Activated naive CD4-positive, alpha-beta T cell treated with anti-CD3 and anti-CD28 coated beads, Interleukin-2, amount 10 ng/mL, durations not matched to agents 7 days and 5 days (primary cell): ENCODE results near the gene SATB2.

Experiments
- CTCF ChIA-PET: fragments of 350-600 bp; sonication (Branson Sonifier 250); formaldehyde crosslinking; loops from one replicate; lab custom pipeline; 2021; ENCODE audit warnings: antibody characterized with exemption; lab: Charles Lee
- DNase-seq: peaks from one replicate; pipeline ENCODE4 v3.0.0-alpha.2; 2020
- H3K27ac Mint-ChIP-seq: one replicate; pipeline ENCODE4 v1.8.0; 2021; ENCODE audit warnings: mild to moderate bottlenecking, moderate library complexity, mixed read lengths
- H3K27me3 Mint-ChIP-seq: one replicate; pipeline ENCODE4 v1.8.0; 2021; ENCODE audit warnings: mild to moderate bottlenecking, mixed read lengths
- H3K36me3 Mint-ChIP-seq: one replicate; pipeline ENCODE4 v1.8.0; 2021; ENCODE audit warnings: mixed read lengths
- H3K4me1 Mint-ChIP-seq: one replicate; pipeline ENCODE4 v1.8.0; 2021; ENCODE audit warnings: mixed read lengths
- H3K4me3 Mint-ChIP-seq: one replicate; pipeline ENCODE4 v1.8.0; 2021; ENCODE audit warnings: mild to moderate bottlenecking, moderate library complexity, mixed read lengths
- H3K9me3 Mint-ChIP-seq: one replicate; pipeline ENCODE4 v1.8.0; 2021; ENCODE audit warnings: mixed read lengths

SATB2 gene

DNA sequence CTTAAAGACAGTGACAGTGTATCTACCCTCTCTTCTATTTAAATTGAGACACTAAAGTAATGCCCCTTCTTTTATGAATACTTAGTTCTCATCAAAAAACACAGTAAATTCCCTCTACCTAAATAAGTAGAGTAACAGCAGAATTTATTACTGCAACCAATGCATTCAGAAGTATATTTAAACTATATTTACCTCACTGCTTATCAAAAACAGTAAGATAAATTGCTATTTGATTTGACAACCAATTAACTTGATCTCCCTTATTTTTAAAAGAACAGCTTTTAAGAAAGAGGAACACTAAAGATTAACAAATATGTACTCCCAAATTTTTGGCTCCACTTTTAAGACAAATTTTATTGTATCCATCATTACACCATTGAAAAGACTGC is 4.8 kb downstream of the SATB2 start:
- Mint-ChIP-seq H3K4me3 (no peak overlapping the region), H3K27me3 (peaks cover 39% of the 10 kb centered on the region), H3K9me3 (no peaks in the 10 kb centered on the region), H3K36me3 (peaks cover 2% of the 10 kb centered on the region), H3K4me1 (peaks cover 16% of the 10 kb centered on the region), H3K27ac (no peak overlapping the region)
- DNase-seq = no peak
- CTCF ChIA-PET = interaction anchor here (1.4 kb wide), 1 partner anchor 13 kb away, joined by 3 read pairs; no protein-coding TSS in a partner anchor

DNA sequence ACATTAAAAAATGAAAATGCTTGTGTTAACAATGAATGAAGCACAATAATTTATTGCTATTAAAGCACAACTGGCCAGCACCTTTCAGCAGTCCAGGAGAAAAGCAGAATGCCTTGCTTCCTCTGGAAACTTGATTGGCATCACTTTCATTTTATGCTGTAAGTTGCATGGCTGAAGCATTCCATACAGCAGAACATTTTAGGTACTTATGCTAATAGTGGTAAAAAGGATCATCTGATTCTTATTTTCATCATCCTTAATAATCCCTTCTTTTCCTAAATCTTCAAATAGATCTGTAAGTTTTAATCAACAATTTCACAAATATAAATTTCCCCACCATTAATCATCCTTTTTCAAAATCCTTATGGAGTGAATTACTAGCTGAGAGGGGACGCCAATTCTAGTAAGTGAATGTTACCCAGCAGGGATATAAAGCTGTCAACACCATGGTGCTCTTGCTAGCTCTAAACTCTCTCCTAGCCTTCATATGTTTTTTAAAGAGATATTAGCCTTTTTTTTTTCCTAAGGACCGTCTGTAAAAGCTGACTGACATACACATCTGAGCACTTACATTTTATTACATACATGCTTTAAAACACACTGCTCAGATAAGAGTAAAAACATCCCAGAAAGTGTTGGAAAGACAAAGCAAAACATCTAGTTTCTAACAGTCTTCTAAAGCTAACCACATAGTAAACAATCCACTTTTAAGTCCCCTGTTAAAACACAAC is 5.3 kb downstream of the SATB2 start:
- Mint-ChIP-seq H3K36me3 (peaks cover 2% of the 10 kb centered on the region), H3K27ac (no peak overlapping the region), H3K9me3 (no peaks in the 10 kb centered on the region), H3K4me1 (peaks cover 11% of the 10 kb centered on the region), H3K4me3 (no peak overlapping the region), H3K27me3 (peaks cover 35% of the 10 kb centered on the region)
- CTCF ChIA-PET = interaction anchor here (0.6 to 1.4 kb wide), 2 partner anchors 13 to 570 kb away, joined by 3 to 4 read pairs; no protein-coding TSS in a partner anchor
- no peak for DNase-seq

DNA sequence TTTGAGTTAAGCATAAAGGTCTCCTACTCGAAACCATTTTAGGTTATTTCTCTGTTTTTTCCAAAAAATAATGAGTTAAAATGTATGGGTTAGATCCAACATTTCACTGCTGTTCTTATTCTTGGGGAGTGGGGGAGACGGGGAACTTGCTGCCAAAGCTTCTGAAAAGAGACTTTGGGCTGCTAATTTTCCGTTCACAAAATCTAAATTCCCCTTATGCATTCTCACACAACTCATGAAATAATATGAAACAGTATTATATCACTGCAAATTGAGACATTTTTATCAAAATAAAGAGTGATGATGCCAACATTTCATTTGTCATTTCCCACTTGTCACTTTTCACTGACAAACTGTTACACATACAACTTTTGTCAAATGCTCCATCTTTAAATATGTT is 7.8 kb downstream of the SATB2 start:
- Mint-ChIP-seq H3K36me3 (no peaks in the 10 kb centered on the region), H3K9me3 (no peaks in the 10 kb centered on the region), H3K4me1 (no peaks in the 10 kb centered on the region), H3K27ac (no peak overlapping the region), H3K27me3 (peaks cover 19% of the 10 kb centered on the region), H3K4me3 (no peak overlapping the region)
- no peak for DNase-seq
- CTCF ChIA-PET = no interaction called here

DNA sequence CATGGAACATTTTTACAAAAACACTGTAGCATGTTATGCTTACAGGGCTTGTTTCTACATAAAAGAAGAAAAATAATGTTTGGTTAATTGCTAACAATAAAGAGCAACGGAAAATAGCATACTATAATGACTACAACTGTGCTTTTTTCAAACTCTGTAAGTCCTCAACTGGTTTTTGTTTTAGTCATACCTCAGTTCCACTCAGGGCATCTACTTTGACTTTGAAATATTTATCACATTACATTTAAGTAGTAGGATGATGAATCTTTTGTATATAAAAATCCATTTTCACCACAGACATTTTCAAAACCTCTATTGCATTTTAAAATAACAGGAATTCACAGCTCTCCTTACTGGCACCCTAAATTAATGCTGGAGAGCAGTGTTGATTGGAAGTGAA is 8.3 kb downstream of the SATB2 start:
- no peak overlapping the region for H3K4me3 Mint-ChIP-seq
- no peaks in the 10 kb centered on the region for H3K4me1 Mint-ChIP-seq
- CTCF ChIA-PET = no interaction called here
- H3K36me3 Mint-ChIP-seq = no peaks in the 10 kb centered on the region
- DNase-seq = no peak
- no peaks in the 10 kb centered on the region for H3K9me3 Mint-ChIP-seq
- peaks cover 19% of the 10 kb centered on the region for H3K27me3 Mint-ChIP-seq
- H3K27ac Mint-ChIP-seq = no peak overlapping the region

DNA sequence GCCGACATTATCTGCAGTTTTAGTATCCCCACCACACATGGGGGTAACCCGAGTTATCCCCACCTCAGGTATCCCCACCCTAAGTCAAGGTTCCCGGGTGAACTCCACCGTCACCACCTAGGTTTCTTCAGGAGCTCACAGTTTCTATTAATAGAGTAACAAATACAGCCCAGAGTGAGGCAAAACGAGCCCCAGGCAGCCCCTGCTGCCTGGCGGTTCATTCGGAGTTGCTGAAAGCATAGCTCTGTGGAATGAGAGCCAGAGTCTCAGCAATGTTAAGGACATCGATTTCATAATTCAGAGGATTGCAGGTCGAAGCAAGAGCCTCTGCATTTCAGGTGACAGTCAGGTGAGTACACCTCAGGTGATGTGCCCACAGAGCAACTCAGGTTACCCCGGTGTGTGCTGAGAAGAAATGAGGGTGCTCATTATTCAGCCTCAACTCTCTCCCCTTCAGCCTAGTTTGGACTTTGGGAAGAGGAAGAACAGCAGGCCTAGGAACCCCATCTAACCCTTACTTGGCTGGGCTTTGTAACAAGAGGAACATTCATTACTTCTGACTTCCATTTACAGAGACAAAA is 10.7 kb downstream of the SATB2 start:
- CTCF ChIA-PET = no interaction called here
- H3K36me3 Mint-ChIP-seq = no peaks in the 10 kb centered on the region

DNA sequence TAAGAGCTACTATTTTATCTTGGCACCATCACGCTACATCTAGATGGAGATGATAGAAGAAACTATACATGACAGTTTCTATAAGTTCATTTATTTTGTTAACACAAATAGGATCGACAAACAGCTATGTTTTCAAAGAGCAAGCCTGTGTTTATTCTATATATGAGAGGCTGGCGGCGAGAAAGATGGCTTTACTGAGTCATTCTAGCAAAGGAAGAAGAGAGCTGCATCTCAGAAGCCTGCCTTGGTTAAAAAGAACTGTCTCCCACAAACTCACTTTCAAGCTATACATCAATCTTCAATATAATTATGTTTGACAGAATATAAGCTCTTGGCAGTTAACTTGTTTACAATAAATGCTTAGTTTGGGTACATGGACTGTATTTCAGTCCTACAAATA is 13.0 kb downstream of the SATB2 start:
- no peak for DNase-seq
- no peaks in the 10 kb centered on the region for H3K36me3 Mint-ChIP-seq
- H3K27ac Mint-ChIP-seq = no peak overlapping the region
- no peaks in the 10 kb centered on the region for H3K9me3 Mint-ChIP-seq
- peaks cover 10% of the 10 kb centered on the region for H3K27me3 Mint-ChIP-seq
- no peak overlapping the region for H3K4me3 Mint-ChIP-seq
- H3K4me1 Mint-ChIP-seq = no peaks in the 10 kb centered on the region
- CTCF ChIA-PET = no interaction called here

More for the DNA sequence above, 10.7 kb downstream of the SATB2 start:
- Mint-ChIP-seq H3K9me3 (no peaks in the 10 kb centered on the region), H3K27ac (no peak overlapping the region), H3K4me1 (no peaks in the 10 kb centered on the region), H3K4me3 (no peak overlapping the region), H3K27me3 (peaks cover 10% of the 10 kb centered on the region)
- DNase-seq = no peak

DNA sequence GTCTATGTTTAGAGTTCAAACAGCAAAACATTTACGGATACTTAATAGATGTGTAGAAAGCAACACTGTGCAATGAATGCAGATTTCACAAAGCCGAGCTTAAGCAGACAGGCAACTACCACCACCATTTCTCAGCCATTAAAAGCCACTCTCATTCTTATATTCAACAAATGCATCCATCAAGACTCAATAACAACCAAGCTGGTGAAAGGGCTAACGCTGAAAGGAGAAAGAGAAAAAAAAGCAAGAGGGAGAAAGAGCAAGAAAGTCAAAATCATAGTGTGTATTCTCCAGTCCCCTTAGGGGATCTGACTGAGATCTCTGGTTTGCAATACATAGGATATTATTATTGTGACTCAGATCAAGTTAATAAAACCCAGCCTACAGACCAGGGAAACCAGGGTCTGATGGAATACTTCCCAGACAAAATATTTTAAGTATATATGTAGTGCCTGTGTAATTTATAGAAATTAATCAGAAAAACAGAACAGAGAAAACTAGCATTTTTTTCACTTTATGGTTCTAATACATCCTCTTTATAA is 14.1 kb downstream of the SATB2 start:
- H3K4me3 Mint-ChIP-seq = no peak overlapping the region
- H3K27ac Mint-ChIP-seq = no peak overlapping the region
- CTCF ChIA-PET = no interaction called here
- no peak for DNase-seq
- H3K4me1 Mint-ChIP-seq = no peaks in the 10 kb centered on the region
- H3K27me3 Mint-ChIP-seq = peaks cover 14% of the 10 kb centered on the region
- H3K9me3 Mint-ChIP-seq = no peaks in the 10 kb centered on the region
- no peaks in the 10 kb centered on the region for H3K36me3 Mint-ChIP-seq

DNA sequence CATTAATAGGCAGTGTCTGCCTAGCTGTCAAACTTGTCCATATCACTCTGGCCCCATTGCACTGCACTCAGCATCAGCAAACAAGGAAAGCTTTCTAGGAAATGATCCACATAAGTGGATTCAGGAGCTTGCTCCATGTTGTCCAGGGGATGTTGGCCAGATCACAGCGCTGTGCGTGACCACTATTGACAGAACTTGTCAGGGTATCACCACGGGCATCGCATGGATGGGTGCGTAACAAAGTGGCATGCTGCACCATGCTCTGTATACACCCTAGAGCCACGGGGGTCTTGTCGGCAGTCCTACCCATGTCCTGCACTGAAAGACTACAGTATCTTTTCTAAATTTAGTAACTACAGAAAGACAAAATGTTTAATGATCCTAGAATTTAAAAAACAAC is 15.6 kb downstream of the SATB2 start:
- no peaks in the 10 kb centered on the region for H3K9me3 Mint-ChIP-seq
- H3K27ac Mint-ChIP-seq = no peak overlapping the region
- CTCF ChIA-PET = no interaction called here
- H3K4me1 Mint-ChIP-seq = no peaks in the 10 kb centered on the region
- H3K27me3 Mint-ChIP-seq = peaks cover 9% of the 10 kb centered on the region
- no peak for DNase-seq
- no peak overlapping the region for H3K4me3 Mint-ChIP-seq
- no peaks in the 10 kb centered on the region for H3K36me3 Mint-ChIP-seq

DNA sequence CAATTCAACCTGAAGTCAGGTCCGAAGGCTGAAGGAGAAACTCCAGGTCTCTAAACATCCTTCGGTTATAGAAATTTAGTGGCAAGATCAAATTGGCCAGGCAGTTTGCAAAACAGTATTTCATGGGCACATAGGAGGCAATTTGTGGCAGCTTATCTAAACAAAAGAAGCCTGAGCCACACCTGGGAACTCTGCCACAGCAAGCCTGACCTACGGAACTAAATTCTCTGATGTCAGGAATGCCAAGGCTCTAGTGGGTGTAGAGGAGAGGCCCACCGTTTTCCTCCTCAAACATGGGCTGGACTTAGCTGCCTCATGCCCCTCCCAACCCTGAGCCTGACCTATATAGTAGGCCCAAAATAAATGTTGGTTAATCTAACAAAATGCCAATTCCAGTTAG is 16.0 kb downstream of the SATB2 start:
- Mint-ChIP-seq H3K27me3 (peaks cover 5% of the 10 kb centered on the region), H3K36me3 (no peaks in the 10 kb centered on the region), H3K4me3 (no peak overlapping the region), H3K27ac (no peak overlapping the region), H3K9me3 (no peaks in the 10 kb centered on the region), H3K4me1 (no peaks in the 10 kb centered on the region)
- DNase-seq = no peak
- CTCF ChIA-PET = no interaction called here

DNA sequence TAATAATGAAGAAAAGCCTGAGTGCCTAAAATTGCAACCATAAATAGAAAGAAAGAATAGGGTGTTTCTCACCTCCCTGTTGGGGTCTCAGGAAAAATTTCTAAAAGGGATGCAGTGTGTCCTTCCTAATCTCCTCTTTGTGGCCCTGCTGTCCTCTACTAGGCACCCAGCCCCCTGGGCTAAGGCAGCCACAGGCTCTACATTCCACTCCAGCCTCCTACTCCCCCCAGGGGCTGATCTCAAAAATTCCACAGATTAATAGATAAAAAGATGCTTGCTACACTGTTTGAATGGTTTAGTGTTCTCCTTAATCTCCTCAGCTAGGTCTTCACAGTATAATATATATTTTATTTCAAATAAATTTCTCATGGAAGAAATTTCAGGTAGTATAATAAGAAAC is 17.6 kb downstream of the SATB2 start:
- no peak overlapping the region for H3K4me3 Mint-ChIP-seq
- H3K27me3 Mint-ChIP-seq = peaks cover 4% of the 10 kb centered on the region
- DNase-seq = no peak
- H3K4me1 Mint-ChIP-seq = no peaks in the 10 kb centered on the region
- H3K27ac Mint-ChIP-seq = no peak overlapping the region
- CTCF ChIA-PET = no interaction called here
- H3K9me3 Mint-ChIP-seq = no peaks in the 10 kb centered on the region
- no peaks in the 10 kb centered on the region for H3K36me3 Mint-ChIP-seq

DNA sequence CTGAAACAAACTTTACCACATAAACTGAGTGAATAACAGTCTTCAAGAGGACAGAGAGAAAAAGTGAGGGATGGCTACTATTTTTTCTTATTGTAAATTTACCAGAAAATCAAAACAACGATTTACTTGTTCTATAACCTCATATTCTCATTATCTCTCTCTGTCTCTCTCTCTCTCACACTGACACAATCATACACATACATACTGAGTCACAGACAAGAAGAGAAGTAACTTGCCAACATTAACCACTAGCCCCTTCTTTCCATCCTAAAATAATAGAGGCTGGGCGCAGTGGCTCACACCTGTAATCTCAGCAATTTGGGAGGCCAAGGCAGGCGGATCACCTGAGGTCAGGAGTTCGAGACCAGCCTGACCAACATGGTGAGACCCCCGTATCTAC is 18.2 kb downstream of the SATB2 start:
- Mint-ChIP-seq H3K36me3 (no peaks in the 10 kb centered on the region), H3K27me3 (peaks cover 4% of the 10 kb centered on the region), H3K27ac (no peak overlapping the region), H3K4me3 (no peak overlapping the region), H3K4me1 (no peaks in the 10 kb centered on the region), H3K9me3 (no peaks in the 10 kb centered on the region)
- CTCF ChIA-PET = no interaction called here
- no peak for DNase-seq

DNA sequence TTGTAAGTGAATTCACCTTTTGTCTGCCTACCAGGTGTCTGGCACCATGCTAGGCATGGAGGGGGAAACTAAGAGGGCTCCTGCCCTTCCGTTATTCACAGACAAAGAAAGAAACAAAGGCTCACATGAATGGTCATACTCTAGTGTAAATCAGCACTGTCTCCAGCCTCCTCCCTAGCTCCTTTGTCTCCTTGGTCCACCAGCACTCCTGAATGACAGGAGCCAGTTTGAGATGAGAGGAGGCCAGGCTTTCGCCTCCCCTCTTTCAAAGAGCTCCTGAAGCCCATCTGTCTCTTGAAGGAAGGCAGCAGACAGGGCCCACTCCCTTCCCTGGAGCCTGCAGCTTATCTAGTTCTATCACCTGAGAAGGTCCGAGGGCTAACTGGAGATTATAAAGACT is 18.7 kb downstream of the SATB2 start:
- H3K4me1 Mint-ChIP-seq = no peaks in the 10 kb centered on the region
- CTCF ChIA-PET = no interaction called here
- peaks cover 4% of the 10 kb centered on the region for H3K27me3 Mint-ChIP-seq
- no peak overlapping the region for H3K4me3 Mint-ChIP-seq
- no peaks in the 10 kb centered on the region for H3K9me3 Mint-ChIP-seq
- H3K36me3 Mint-ChIP-seq = no peaks in the 10 kb centered on the region
- DNase-seq = no peak
- H3K27ac Mint-ChIP-seq = no peak overlapping the region

DNA sequence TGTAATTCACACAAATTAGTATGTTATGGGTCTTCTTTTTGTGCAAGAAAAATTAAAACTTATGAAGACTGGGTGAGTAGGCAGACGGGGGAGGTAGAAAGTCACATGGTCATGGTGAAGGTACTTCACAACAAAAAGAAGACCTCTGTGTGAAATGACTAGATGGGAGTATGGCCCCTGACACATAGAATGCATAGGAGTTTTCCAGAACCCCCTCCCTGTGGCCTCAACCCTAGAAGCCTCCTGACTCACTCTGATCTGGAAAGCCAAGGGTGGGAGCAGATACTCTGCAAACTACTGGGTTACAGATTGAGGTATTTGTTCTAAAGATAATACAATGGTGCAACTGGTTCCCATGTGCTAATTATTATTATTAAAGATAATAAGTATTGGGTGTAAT is 23.2 kb downstream of the SATB2 start:
- CTCF ChIA-PET = no interaction called here
- peaks cover 4% of the 10 kb centered on the region for H3K27me3 Mint-ChIP-seq
- DNase-seq = no peak

DNA sequence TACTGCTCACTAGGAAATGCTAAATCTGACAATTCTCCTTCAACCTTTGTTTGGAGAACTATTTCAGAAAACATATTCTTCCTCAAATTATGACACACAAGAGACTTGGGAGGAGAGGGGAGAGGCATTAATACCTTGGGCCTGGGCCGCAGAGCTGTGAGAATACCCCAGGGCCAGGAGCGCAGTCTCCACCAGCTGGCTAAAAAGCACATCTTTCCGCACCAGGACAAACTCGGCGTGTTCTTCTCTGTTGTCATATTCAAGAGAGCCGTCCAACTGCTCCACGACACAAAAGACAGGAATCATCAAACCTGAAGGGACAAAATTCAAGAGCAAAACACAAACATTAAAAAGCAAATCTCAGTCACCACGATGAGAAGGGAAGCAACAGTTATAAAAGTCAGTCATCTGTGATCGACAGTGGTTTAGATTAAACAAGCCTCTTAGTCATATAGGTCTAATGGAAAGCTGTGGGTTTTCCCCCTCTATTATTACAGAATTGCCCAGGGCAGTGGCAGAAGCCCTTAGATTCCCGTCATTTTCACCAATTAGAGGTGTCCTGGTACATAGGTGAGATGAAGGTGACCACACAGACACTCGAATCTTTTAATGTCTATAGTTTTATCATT is 24.4 kb downstream of the SATB2 start:
- no peaks in the 10 kb centered on the region for H3K9me3 Mint-ChIP-seq

More for the DNA sequence above, 23.2 kb downstream of the SATB2 start:
- Mint-ChIP-seq H3K27ac (no peak overlapping the region), H3K4me1 (no peaks in the 10 kb centered on the region), H3K36me3 (no peaks in the 10 kb centered on the region), H3K9me3 (no peaks in the 10 kb centered on the region), H3K4me3 (no peak overlapping the region)

More for the DNA sequence above, 24.4 kb downstream of the SATB2 start:
- no peak for DNase-seq
- Mint-ChIP-seq H3K4me3 (no peak overlapping the region), H3K27me3 (no peaks in the 10 kb centered on the region), H3K4me1 (no peaks in the 10 kb centered on the region), H3K27ac (no peak overlapping the region), H3K36me3 (no peaks in the 10 kb centered on the region)
- CTCF ChIA-PET = no interaction called here
